Transverse colon (tissue), 4 donors: Measurements from ENCODE around the gene KLF7.

Source experiments
- POLR2A ChIP-seq: fragments of 450-650 bp; IDR thresholded peaks from one replicate; pipeline ENCODE4 v1.6.1; 2016; ENCODE audit warnings: antibody characterized with exemption, mild to moderate bottlenecking, moderate library complexity
- POLR2AphosphoS5 ChIP-seq, 3 donors: sonication (generic); formaldehyde crosslinking; IDR thresholded peaks; one replicate each; pipeline ENCODE4 v1.6.1; 2016; ENCODE audit warnings: antibody characterized with exemption in 3 of 3
- TF ChIP-seq, protein P1 (sequence below), 5 experiments: fragments of 200-600 bp in 3 of 5; fragments of 450-650 bp in 2 of 5; sonication (generic) in 3 of 5; IDR thresholded peaks; 1 replicate in 2 of 5; 2 replicates in 3 of 5; pipeline ENCODE4 v1.5.1; 2016 to 2017; ENCODE audit warnings: antibody characterized with exemption in 5 of 5, inconsistent platforms in 3 of 5, mild to moderate bottlenecking in 2 of 5, moderate library complexity in 1 of 5

GRCh38 chr2:207077266-207077665, 88.5 kb downstream of the KLF7 start:
- TF ChIP-seq, protein P1, sequence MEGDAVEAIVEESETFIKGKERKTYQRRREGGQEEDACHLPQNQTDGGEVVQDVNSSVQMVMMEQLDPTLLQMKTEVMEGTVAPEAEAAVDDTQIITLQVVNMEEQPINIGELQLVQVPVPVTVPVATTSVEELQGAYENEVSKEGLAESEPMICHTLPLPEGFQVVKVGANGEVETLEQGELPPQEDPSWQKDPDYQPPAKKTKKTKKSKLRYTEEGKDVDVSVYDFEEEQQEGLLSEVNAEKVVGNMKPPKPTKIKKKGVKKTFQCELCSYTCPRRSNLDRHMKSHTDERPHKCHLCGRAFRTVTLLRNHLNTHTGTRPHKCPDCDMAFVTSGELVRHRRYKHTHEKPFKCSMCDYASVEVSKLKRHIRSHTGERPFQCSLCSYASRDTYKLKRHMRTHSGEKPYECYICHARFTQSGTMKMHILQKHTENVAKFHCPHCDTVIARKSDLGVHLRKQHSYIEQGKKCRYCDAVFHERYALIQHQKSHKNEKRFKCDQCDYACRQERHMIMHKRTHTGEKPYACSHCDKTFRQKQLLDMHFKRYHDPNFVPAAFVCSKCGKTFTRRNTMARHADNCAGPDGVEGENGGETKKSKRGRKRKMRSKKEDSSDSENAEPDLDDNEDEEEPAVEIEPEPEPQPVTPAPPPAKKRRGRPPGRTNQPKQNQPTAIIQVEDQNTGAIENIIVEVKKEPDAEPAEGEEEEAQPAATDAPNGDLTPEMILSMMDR (IDR thresholded peaks at IDR 0.05), result no peak
- TF ChIP-seq POLR2AphosphoS5 (IDR thresholded peaks at IDR 0.05) (no peak), POLR2A (no peak)
